Measurements from ENCODE around the gene NTM. TPM values are rescaled to one million over a fixed set of nuclear protein-coding genes. Genes with fewer than 3 reads are reported as not detected.

Gene NTM
- polyA plus RNA-seq, 1 donor (not counting 4 experiments of a cell fraction or from before 2014, with no cell fraction given) = 47.9 TPM

- H3K27ac ChIP-seq (ENCODE audit: control insufficient read depth, insufficient read depth, low read length) = no peak overlapping the region
- no peaks in the 10 kb centered on the region for H3K4me1 ChIP-seq (ENCODE audit: control insufficient read depth, extremely low read depth, insufficient read depth, low read length)
- no peak for DNase-seq (ENCODE audit: low read depth, low spot score)
- no peaks in the 10 kb centered on the region for H4K20me1 ChIP-seq (ENCODE audit: control insufficient read depth, extremely low read depth, insufficient read depth, low read length)
- dilution Hi-C loops (cut with MboI; ENCODE audit: extremely low pct_ligation_motif_present, low sequenced_read_pairs) = no loop called here
- no peak for FAIRE-seq
- H3K4me2 ChIP-seq (ENCODE audit: control insufficient read depth, extremely low read depth, insufficient read depth, low read depth, low read length) = no peak overlapping the region
- H3K79me2 ChIP-seq (ENCODE audit: control insufficient read depth, insufficient read depth, low read length) = no peaks in the 10 kb centered on the region
- no peak overlapping the region for H3K9ac ChIP-seq (ENCODE audit: control insufficient read depth, extremely low read depth, insufficient read depth, low read length)
- TF ChIP-seq EZH2 (IDR thresholded peaks at IDR 0.05; ENCODE audit: low read length) = no peak
- TF ChIP-seq CTCF (optimal IDR thresholded peaks at IDR 0.05 in 1 of 3, IDR thresholded peaks at IDR 0.05 in 1 of 3, conservative IDR thresholded peaks at IDR 0.05 in 1 of 3; ENCODE audit: extremely low read depth in 1 of 3, insufficient read depth in 2 of 3, low read length in 3 of 3) = no peak
- no peaks in the 10 kb centered on the region for H3K9me3 ChIP-seq (ENCODE audit: control insufficient read depth, low read depth, low read length)
- H3K27me3 ChIP-seq (ENCODE audit: control insufficient read depth, extremely low read depth, insufficient read depth, low read length) = peaks cover 6% of the 10 kb centered on the region
- H3K9me1 ChIP-seq (ENCODE audit: control insufficient read depth, extremely low read depth, insufficient read depth, low read length) = no peaks in the 10 kb centered on the region
- no peaks in the 10 kb centered on the region for H3K36me3 ChIP-seq (ENCODE audit: control insufficient read depth in 2 of 2, extremely low read depth in 1 of 2, insufficient read depth in 2 of 2, low read length in 2 of 2)
- no peak overlapping the region for H2AFZ ChIP-seq (ENCODE audit: control insufficient read depth, low read length)
- H3K4me3 ChIP-seq (ENCODE audit: control insufficient read depth in 2 of 3, extremely low read depth in 1 of 3, insufficient read depth in 2 of 3, low read depth in 1 of 3, low read length in 3 of 3) = no peak overlapping the region
Observed at GRCh38 chr11:131463162-131463561, 92.7 kb downstream of the NTM start.

GRCh38 chr11:131463649-131464425, 93.4 kb downstream of the NTM start:
- H3K27me3 ChIP-seq (ENCODE audit: control insufficient read depth, extremely low read depth, insufficient read depth, low read length) = peaks cover 6% of the 10 kb centered on the region
- H3K4me3 ChIP-seq (ENCODE audit: control insufficient read depth in 2 of 3, extremely low read depth in 1 of 3, insufficient read depth in 2 of 3, low read depth in 1 of 3, low read length in 3 of 3) = no peak overlapping the region
- H3K27ac ChIP-seq (ENCODE audit: control insufficient read depth, insufficient read depth, low read length) = no peak overlapping the region
- H3K79me2 ChIP-seq (ENCODE audit: control insufficient read depth, insufficient read depth, low read length) = no peaks in the 10 kb centered on the region
- H3K36me3 ChIP-seq (ENCODE audit: control insufficient read depth in 2 of 2, extremely low read depth in 1 of 2, insufficient read depth in 2 of 2, low read length in 2 of 2) = no peaks in the 10 kb centered on the region
- dilution Hi-C loops (cut with MboI; ENCODE audit: extremely low pct_ligation_motif_present, low sequenced_read_pairs) = no loop called here
- H3K9me3 ChIP-seq (ENCODE audit: control insufficient read depth, low read depth, low read length) = no peaks in the 10 kb centered on the region
- H2AFZ ChIP-seq (ENCODE audit: control insufficient read depth, low read length) = no peak overlapping the region
- no peaks in the 10 kb centered on the region for H3K4me1 ChIP-seq (ENCODE audit: control insufficient read depth, extremely low read depth, insufficient read depth, low read length)
- H3K4me2 ChIP-seq (ENCODE audit: control insufficient read depth, extremely low read depth, insufficient read depth, low read depth, low read length) = no peak overlapping the region
- DNase-seq (ENCODE audit: low read depth, low spot score) (no peak), FAIRE-seq (no peak)
- no peak for TF ChIP-seq EZH2 (IDR thresholded peaks at IDR 0.05; ENCODE audit: low read length)
- no peak for TF ChIP-seq CTCF (optimal IDR thresholded peaks at IDR 0.05 in 1 of 3, IDR thresholded peaks at IDR 0.05 in 1 of 3, conservative IDR thresholded peaks at IDR 0.05 in 1 of 3; ENCODE audit: extremely low read depth in 1 of 3, insufficient read depth in 2 of 3, low read length in 3 of 3)
- H3K9ac ChIP-seq (ENCODE audit: control insufficient read depth, extremely low read depth, insufficient read depth, low read length) = no peak overlapping the region
- no peaks in the 10 kb centered on the region for H3K9me1 ChIP-seq (ENCODE audit: control insufficient read depth, extremely low read depth, insufficient read depth, low read length)
- no peaks in the 10 kb centered on the region for H4K20me1 ChIP-seq (ENCODE audit: control insufficient read depth, extremely low read depth, insufficient read depth, low read length)
